A673 (cell line): ENCODE results near the gene ISL2.

Experiments
- CTCF ChIP-seq: fragments of 300-800, 200-600 bp; sonication (generic); conservative IDR thresholded peaks from 2 replicates; pipeline ENCODE4 v1.5.1; 2017; ENCODE audit warnings: low read depth, mild to moderate bottlenecking, antibody characterized with exemption, low read length, moderate library complexity, mixed read lengths
- EZH2 ChIP-seq: fragments of 200-600 bp; sonication (generic); IDR thresholded peaks from 2 replicates; pipeline ENCODE4 v1.6.1; 2017; ENCODE audit warnings: borderline replicate concordance, low read depth, mild to moderate bottlenecking, mixed read lengths, antibody characterized with exemption, low read length; ENCODE audit not compliant: poor library complexity, severe bottlenecking

DNA sequence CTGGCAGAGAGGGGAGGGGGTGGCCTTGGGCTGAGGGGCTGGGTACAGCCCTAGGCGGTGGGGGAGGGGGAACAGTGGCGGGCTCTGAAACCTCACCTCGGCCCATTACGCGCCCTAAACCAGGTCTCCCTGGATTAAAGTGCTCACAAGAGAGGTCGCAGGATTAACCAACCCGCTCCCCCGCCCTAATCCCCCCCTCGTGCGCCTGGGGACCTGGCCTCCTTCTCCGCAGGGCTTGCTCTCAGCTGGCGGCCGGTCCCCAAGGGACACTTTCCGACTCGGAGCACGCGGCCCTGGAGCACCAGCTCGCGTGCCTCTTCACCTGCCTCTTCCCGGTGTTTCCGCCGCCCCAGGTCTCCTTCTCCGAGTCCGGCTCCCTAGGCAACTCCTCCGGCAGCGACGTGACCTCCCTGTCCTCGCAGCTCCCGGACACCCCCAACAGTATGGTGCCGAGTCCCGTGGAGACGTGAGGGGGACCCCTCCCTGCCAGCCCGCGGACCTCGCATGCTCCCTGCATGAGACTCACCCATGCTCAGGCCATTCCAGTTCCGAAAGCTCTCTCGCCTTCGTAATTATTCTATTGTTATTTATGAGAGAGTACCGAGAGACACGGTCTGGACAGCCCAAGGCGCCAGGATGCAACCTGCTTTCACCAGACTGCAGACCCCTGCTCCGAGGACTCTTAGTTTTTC is 4.9 kb downstream of the ISL2 start:
- TF ChIP-seq EZH2 = no peak
- no peak for TF ChIP-seq CTCF
